WTC11 (cell line): ENCODE results near the gene ADAMTSL4. TPM values are rescaled to one million over a fixed set of nuclear protein-coding genes. Genes with fewer than 3 reads are reported as not detected.

Source experiments
- ATAC-seq: fragments of 200-7000 bp; cut with Tn5 transposase; 2 replicates; pipeline ENCODE4 v1.10.0; 2021; ENCODE audit warnings: mild to moderate bottlenecking, moderate library complexity
- CTCF ChIA-PET: fragments of 300-600 bp; sonication (Branson Sonifier 250); formaldehyde crosslinking; loops from one replicate; lab custom pipeline; 2021; ENCODE audit warnings: antibody characterized with exemption; lab: Charles Lee
- POLR2A ChIA-PET: fragments of 350-600 bp; sonication (Branson Sonifier 250); formaldehyde crosslinking; loops from one replicate; lab custom pipeline; 2021; ENCODE audit warnings: antibody characterized with exemption; lab: Charles Lee
- DNase-seq: peaks from one replicate; pipeline ENCODE4 v3.0.0; 2021; ENCODE audit warnings: low spot score
- H3K27ac Mint-ChIP-seq: 2 replicates; pipeline ENCODE4 v1.8.0; 2021; ENCODE audit warnings: mixed read lengths
- H3K27me3 Mint-ChIP-seq: 2 replicates; pipeline ENCODE4 v1.8.0; 2021; ENCODE audit warnings: low read depth, mild to moderate bottlenecking, moderate library complexity, mixed read lengths
- H3K36me3 Mint-ChIP-seq: 2 replicates; pipeline ENCODE4 v1.8.0; 2021; ENCODE audit warnings: mixed read lengths
- H3K4me1 Mint-ChIP-seq: 2 replicates; pipeline ENCODE4 v1.8.0; 2022; ENCODE audit warnings: mixed read lengths
- H3K4me3 Mint-ChIP-seq: 2 replicates; pipeline ENCODE4 v1.8.0; 2021; ENCODE audit warnings: mild to moderate bottlenecking, moderate library complexity, mixed read lengths
- H3K9me3 Mint-ChIP-seq: 2 replicates; pipeline ENCODE4 v1.8.0; 2021; ENCODE audit warnings: mixed read lengths
- ATF1 ChIP-seq: sonication (generic); formaldehyde crosslinking; IDR thresholded peaks from 2 replicates; pipeline ENCODE4 v1.8.1; 2023; ENCODE audit warnings: mild to moderate bottlenecking, moderate library complexity, missing genetic modification reagents
- E2F4 ChIP-seq: sonication (generic); formaldehyde crosslinking; IDR thresholded peaks from 2 replicates; pipeline ENCODE4 v1.8.1; 2022; ENCODE audit warnings: low read depth, mild to moderate bottlenecking, moderate library complexity, missing genetic modification reagents, borderline replicate concordance
- E2F5 ChIP-seq: sonication (generic); formaldehyde crosslinking; IDR thresholded peaks from 2 replicates; pipeline ENCODE4 v1.8.1; 2022; ENCODE audit warnings: mild to moderate bottlenecking, moderate library complexity, missing genetic modification reagents
- ELF4 ChIP-seq: sonication (generic); formaldehyde crosslinking; IDR thresholded peaks from 2 replicates; pipeline ENCODE4 v1.8.1; 2022; ENCODE audit warnings: low read depth, mild to moderate bottlenecking, moderate library complexity, missing genetic modification reagents
- ETV6 ChIP-seq: sonication (generic); formaldehyde crosslinking; IDR thresholded peaks from 2 replicates; pipeline ENCODE4 v1.8.1; 2022; ENCODE audit warnings: mild to moderate bottlenecking, missing genetic modification reagents
- FOXJ3 ChIP-seq: sonication (generic); formaldehyde crosslinking; IDR thresholded peaks from 2 replicates; pipeline ENCODE4 v1.9.0; 2021; ENCODE audit warnings: missing genetic modification reagents, mild to moderate bottlenecking, borderline replicate concordance
- JAZF1 ChIP-seq: fragments of 250-450 bp; sonication (Bioruptor Pico); IDR thresholded peaks from 2 replicates; pipeline ENCODE4 v1.9.0; 2021; ENCODE audit warnings: moderate library complexity, mild to moderate bottlenecking, inconsistent platforms
- KAT7 ChIP-seq: sonication (generic); formaldehyde crosslinking; IDR thresholded peaks from 2 replicates; pipeline ENCODE4 v1.8.1; 2023; ENCODE audit warnings: missing genetic modification reagents, mild to moderate bottlenecking, borderline replicate concordance
- MXD4 ChIP-seq: fragments of 250-450 bp; sonication (Bioruptor Pico); IDR thresholded peaks from 2 replicates; pipeline ENCODE4 v1.8.0; 2021; ENCODE audit warnings: mild to moderate bottlenecking, moderate library complexity, borderline replicate concordance
- NFATC4 ChIP-seq: fragments of 250-450 bp; sonication (Bioruptor Pico); IDR thresholded peaks from 2 replicates; pipeline ENCODE4 v1.9.0; 2021; ENCODE audit warnings: mild to moderate bottlenecking
- NFE2L1 ChIP-seq: sonication (generic); formaldehyde crosslinking; IDR thresholded peaks from 2 replicates; pipeline ENCODE4 v1.8.1; 2023; ENCODE audit warnings: missing genetic modification reagents
- NFYB ChIP-seq: sonication (generic); formaldehyde crosslinking; conservative IDR thresholded peaks from 2 replicates; pipeline ENCODE4 v1.8.0; 2022; ENCODE audit warnings: low read depth, missing genetic modification reagents
- PRDM15 ChIP-seq: sonication (generic); formaldehyde crosslinking; IDR thresholded peaks from 2 replicates; pipeline ENCODE4 v1.8.0; 2022; ENCODE audit warnings: missing genetic modification reagents
- PRRX2 ChIP-seq: fragments of 250-450 bp; sonication (Bioruptor Pico); IDR thresholded peaks from 2 replicates; pipeline ENCODE4 v1.8.0; 2021; ENCODE audit warnings: mild to moderate bottlenecking
- RORB ChIP-seq: fragments of 250-450 bp; sonication (Bioruptor Pico); IDR thresholded peaks from 2 replicates; pipeline ENCODE4 v1.9.0; 2021; ENCODE audit warnings: mild to moderate bottlenecking
- TEAD1 ChIP-seq: sonication (generic); formaldehyde crosslinking; IDR thresholded peaks from 2 replicates; pipeline ENCODE4 v1.8.0; 2022; ENCODE audit warnings: mild to moderate bottlenecking, missing genetic modification reagents
- USF2 ChIP-seq: sonication (generic); formaldehyde crosslinking; IDR thresholded peaks from 2 replicates; pipeline ENCODE4 v1.8.1; 2023; ENCODE audit warnings: mild to moderate bottlenecking, missing genetic modification reagents, moderate library complexity
- ZBTB21 ChIP-seq: sonication (generic); formaldehyde crosslinking; IDR thresholded peaks from 2 replicates; pipeline ENCODE4 v1.8.1; 2023; ENCODE audit warnings: mild to moderate bottlenecking, missing genetic modification reagents, borderline replicate concordance
- ZBTB43 ChIP-seq: sonication (generic); formaldehyde crosslinking; IDR thresholded peaks from 2 replicates; pipeline ENCODE4 v1.8.1; 2023; ENCODE audit warnings: mild to moderate bottlenecking, missing genetic modification reagents
- ZNF121 ChIP-seq: sonication (generic); formaldehyde crosslinking; IDR thresholded peaks from 2 replicates; pipeline ENCODE4 v1.8.0; 2023; ENCODE audit warnings: missing genetic modification reagents
- ZNF232 ChIP-seq: sonication (generic); formaldehyde crosslinking; IDR thresholded peaks from 2 replicates; pipeline ENCODE4 v1.8.0; 2022; ENCODE audit warnings: mild to moderate bottlenecking, missing genetic modification reagents
- ZNF317 ChIP-seq: sonication (generic); formaldehyde crosslinking; IDR thresholded peaks from 2 replicates; pipeline ENCODE4 v1.8.1; 2023; ENCODE audit warnings: low read depth, mild to moderate bottlenecking, moderate library complexity, missing genetic modification reagents, borderline replicate concordance
- ZNF416 ChIP-seq: fragments of 250-450 bp; sonication (Bioruptor Pico); IDR thresholded peaks from 2 replicates; pipeline ENCODE4 v1.9.0; 2021; ENCODE audit warnings: mild to moderate bottlenecking, inconsistent platforms
- ZNF425 ChIP-seq: fragments of 250-450 bp; sonication (Bioruptor Pico); conservative IDR thresholded peaks from 2 replicates; pipeline ENCODE4 v1.9.0; 2021; ENCODE audit warnings: mild to moderate bottlenecking
- ZNF671 ChIP-seq: fragments of 250-450 bp; sonication (Bioruptor Pico); IDR thresholded peaks from 2 replicates; pipeline ENCODE4 v1.8.0; 2021; ENCODE audit warnings: mild to moderate bottlenecking
- ZSCAN18 ChIP-seq: fragments of 250-450 bp; sonication (Bioruptor Pico); IDR thresholded peaks from 2 replicates; pipeline ENCODE4 v2.1.2; 2022; ENCODE audit warnings: mild to moderate bottlenecking, moderate library complexity
- total RNA-seq: library from RNA; stranded (reverse); gene quantifications from 3 replicates; pipeline ENCODE4 v1.2.3, GENCODE V29; 2021

ADAMTSL4 gene
- total RNA-seq, 1 experiment from 2014 or later: 6.6 TPM

GRCh38 chr1:150530491-150531159 is 18.6 kb upstream of the ADAMTSL4 start (continued):
- TF ChIP-seq NFATC4 (CRISPR knock-in tag) (no peak), E2F5 (CRISPR knock-in tag) (no peak), ZNF416 (CRISPR knock-in tag) (no peak), NFE2L1 (no peak), TEAD1 (no peak), ZNF671 (CRISPR knock-in tag) (no peak), ZNF121 (no peak), ZBTB21 (CRISPR knock-in tag) (no peak)
- TF ChIP-seq, all 79 proteins: peak for 0

- Mint-ChIP-seq H3K36me3 (no peaks in the 10 kb centered on the region), H3K27ac (no peak overlapping the region), H3K4me3 (no peak overlapping the region), H3K9me3 (no peaks in the 10 kb centered on the region), H3K4me1 (peaks cover 8% of the 10 kb centered on the region), H3K27me3 (no peaks in the 10 kb centered on the region)
- ChIA-PET POLR2A (interaction anchor here (0.9 kb wide), 1 partner anchor 45 kb away, joined by 3 read pairs; the partner anchor contains the start of gene TARS2), CTCF (interaction anchor here (0.6 to 8.6 kb wide), 32 partner anchors 9 to 473 kb away, joined by 3 to 144 read pairs (median 4); partner anchors contain the start of genes ADAMTSL4, CA14, ENSA and FALEC)
- ATAC-seq (no peak), DNase-seq (no peak)
- no peak for TF ChIP-seq ELF4 (CRISPR knock-in tag)
- no peak for TF ChIP-seq KAT7 (CRISPR knock-in tag)
- no peak for TF ChIP-seq E2F4 (CRISPR knock-in tag)
- no peak for TF ChIP-seq USF2 (CRISPR knock-in tag)
- TF ChIP-seq MXD4 (CRISPR knock-in tag): no peak
- TF ChIP-seq ETV6 (CRISPR knock-in tag): no peak
- no peak for TF ChIP-seq ZBTB43 (CRISPR knock-in tag)
- no peak for TF ChIP-seq ZNF317 (CRISPR knock-in tag)
- no peak for TF ChIP-seq PRRX2 (CRISPR knock-in tag)
- TF ChIP-seq NFYB (CRISPR knock-in tag): no peak
- no peak for TF ChIP-seq ZNF232
- TF ChIP-seq JAZF1 (CRISPR knock-in tag): no peak
- no peak for TF ChIP-seq ZNF121
- no peak for TF ChIP-seq PRDM15 (CRISPR knock-in tag)
- no peak for TF ChIP-seq ATF1 (CRISPR knock-in tag)
- no peak for TF ChIP-seq RORB (CRISPR knock-in tag)
- no peak for TF ChIP-seq ZSCAN18 (CRISPR knock-in tag)
- no peak for TF ChIP-seq ZNF425 (CRISPR knock-in tag)
- no peak for TF ChIP-seq FOXJ3 (CRISPR knock-in tag)
These were observed 16.3 kb upstream of the ADAMTSL4 start for GRCh38 chr1:150532860-150533259.
